GM10266 (cell line): ENCODE data around the gene TCF25.

ENCODE experiments used
- DNase-seq: peaks from one replicate; pipeline ENCODE4 v3.0.0; 2012; ENCODE audit errors: extremely low spot score
- TF ChIP-seq, protein P1 (sequence below): IDR thresholded peaks from 2 replicates; pipeline ENCODE4 v1.5.1; 2012; ENCODE audit warnings: mild to moderate bottlenecking, low read depth; ENCODE audit not compliant: control insufficient read depth, insufficient read depth; ENCODE audit errors: missing control alignments

The TCF25 gene

GRCh38 chr16:89853306-89853993 lies 19.9 kb upstream of the TCF25 start:
- TF ChIP-seq, protein P1, sequence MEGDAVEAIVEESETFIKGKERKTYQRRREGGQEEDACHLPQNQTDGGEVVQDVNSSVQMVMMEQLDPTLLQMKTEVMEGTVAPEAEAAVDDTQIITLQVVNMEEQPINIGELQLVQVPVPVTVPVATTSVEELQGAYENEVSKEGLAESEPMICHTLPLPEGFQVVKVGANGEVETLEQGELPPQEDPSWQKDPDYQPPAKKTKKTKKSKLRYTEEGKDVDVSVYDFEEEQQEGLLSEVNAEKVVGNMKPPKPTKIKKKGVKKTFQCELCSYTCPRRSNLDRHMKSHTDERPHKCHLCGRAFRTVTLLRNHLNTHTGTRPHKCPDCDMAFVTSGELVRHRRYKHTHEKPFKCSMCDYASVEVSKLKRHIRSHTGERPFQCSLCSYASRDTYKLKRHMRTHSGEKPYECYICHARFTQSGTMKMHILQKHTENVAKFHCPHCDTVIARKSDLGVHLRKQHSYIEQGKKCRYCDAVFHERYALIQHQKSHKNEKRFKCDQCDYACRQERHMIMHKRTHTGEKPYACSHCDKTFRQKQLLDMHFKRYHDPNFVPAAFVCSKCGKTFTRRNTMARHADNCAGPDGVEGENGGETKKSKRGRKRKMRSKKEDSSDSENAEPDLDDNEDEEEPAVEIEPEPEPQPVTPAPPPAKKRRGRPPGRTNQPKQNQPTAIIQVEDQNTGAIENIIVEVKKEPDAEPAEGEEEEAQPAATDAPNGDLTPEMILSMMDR: no peak
- DNase-seq: peak; percentile 14

GRCh38 chr16:89855301-89855945 lies 18.0 kb upstream of the TCF25 start:
- TF ChIP-seq, protein P1: no peak
- peak; percentile 17 for DNase-seq

DNA sequence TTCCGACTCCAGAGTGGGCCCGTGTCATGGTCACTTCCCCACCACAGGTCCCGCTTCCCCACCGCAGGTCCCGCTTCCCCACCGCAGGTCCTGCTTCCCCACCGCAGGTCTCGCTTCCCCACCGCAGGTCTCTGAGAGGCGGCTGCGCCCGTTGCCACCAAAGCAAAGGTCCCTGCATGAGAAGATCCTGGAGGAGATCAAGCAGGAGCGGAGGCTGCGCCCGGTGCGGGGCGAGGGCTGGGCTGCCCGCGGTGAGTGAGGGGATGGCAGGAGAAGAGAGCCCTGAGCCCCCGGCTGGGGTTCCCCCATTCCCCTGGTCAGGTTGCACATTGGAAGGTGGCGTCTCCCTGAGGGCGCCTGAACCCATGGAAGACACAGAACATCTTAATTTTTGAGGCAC lies 17.4 kb upstream of the TCF25 start:
- TF ChIP-seq, protein P1: no peak
- DNase-seq: peak; percentile 15

- TF ChIP-seq, protein P1: no peak
These were observed 14.3 kb upstream of the TCF25 start for GRCh38 chr16:89858973-89859614.

GRCh38 chr16:89859615-89860007 lies 13.8 kb upstream of the TCF25 start:
- TF ChIP-seq, protein P1: no peak
- no peak for DNase-seq

More at GRCh38 chr16:89858973-89859614, 14.3 kb upstream of the TCF25 start:
- DNase-seq: no peak

- TF ChIP-seq, protein P1: peak; percentile 99
- peak; percentile 93 for DNase-seq
These were observed 12.6 kb upstream of the TCF25 start for GRCh38 chr16:89860747-89861304.

DNA sequence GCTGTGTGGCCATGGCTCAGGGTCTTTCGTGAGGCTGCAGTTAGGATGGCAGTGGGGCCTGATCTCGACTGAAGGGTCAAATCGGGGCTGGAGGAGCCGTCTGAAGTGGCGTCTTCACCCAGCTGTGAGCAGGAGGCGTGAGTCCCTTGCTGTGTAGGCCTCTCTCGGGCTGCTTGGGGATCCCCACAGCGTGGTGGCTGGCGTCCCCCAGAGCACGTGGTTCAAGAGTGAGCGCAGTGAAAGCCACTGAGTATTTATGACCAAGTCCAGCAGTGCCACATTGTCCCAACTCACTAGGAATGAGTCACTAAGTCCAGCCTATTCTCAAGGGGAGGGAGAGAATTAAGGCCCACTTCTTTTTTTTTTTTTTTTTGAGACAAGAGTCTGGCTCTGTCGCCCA lies 11.7 kb upstream of the TCF25 start:
- DNase-seq: peak; percentile 30
- TF ChIP-seq, protein P1: no peak
